GM21526 (cell line): Measurements from ENCODE around the gene AHRR.
A peak's percentile ranks its signal among the peaks of the same experiment; 100 is the strongest.

Source experiments
- ATAC-seq: cut with Tn5 transposase; IDR thresholded peaks from one replicate; pipeline ENCODE4 v1.9.1; 2021; ENCODE audit warnings: moderate library complexity; ENCODE audit not compliant: unreplicated experiment, low FRiP score

The AHRR gene

DNA sequence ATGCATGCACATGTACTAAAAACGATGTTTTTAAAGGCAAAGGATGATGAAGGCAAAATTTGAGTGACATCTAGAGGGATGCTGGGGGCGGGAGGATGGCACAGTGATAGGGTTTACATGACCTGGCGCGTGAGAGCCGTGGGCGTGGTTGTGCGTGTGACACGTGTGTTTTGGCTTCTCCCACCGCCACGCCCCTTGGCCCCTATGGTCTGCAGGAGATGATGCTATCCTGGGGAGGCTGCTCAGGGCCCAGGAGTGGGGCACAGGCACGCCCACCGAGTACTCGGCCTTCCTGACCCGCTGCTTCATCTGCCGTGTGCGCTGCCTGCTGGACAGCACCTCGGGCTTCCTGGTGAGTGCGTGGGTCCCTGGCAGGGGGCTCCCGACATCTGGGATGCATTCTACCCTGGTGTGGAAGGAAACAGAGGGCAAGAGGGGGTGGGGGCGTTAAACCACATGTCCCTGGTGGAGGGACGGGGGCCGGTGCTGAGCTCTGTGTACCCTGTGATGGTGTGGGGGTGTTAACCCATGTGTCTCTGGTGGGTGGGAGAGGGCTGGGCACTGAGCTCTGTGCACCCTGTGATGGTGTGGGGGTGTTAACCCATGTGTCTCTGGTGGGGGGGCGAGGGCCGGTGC is 102.2 kb downstream of the AHRR start:
- no peak for ATAC-seq

DNA sequence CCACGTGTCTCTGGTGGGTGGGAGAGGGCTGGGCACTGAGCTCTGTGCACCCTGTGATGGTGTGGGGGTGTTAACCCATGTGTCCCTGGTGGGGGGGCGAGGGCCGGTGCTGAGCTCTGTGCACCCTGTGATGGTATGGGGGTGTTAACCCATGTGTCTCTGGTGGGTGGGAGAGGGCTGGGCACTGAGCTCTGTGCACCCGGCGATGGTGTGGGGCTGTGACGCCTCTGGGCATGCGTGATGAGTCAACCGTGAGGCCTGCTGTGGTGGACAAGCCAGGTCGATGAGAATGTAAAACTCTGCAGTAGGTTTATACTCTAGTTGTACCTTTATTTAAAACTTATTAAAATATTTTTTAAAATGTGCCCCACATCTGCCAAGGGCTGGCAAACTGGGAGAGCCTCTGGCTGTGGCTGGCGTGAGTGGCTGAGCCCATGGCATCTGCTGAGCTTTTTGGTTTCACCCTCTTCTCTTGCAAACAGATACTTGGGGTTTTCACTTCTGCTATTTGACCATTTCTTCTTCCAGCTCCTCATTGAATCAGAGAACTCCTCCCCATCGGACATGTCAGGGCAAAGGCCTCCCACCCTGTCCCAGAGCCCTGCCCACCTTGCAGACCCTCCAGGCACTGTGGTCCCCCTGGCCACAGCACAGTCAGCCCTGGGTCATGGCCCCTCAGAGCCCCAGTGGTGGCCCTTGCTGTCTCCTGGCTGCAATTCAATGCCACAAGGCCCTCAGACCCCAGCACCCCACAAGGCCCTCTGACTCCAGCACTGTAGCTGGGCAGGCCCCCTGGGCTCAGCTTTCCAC is 103.0 kb downstream of the AHRR start:
- ATAC-seq = peak; percentile 86

DNA sequence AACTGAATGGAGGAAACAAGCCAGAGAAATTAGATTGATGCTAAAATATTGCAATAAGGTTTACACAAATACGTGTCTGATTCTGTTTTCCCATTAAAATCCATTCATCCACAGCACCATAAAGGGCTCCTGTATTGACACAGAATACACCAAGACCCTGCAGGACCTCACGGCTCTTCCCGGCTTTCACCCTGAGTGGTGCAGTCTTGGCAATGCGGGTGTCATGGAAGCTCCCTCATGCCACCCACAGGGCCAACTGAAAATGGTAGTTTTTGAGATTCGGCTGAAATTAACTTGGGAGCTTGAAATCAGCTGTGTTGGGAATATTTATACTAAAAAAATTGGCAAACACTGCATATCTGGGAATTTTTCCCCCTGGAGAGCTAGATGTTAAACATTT is 104.2 kb downstream of the AHRR start:
- ATAC-seq = no peak

DNA sequence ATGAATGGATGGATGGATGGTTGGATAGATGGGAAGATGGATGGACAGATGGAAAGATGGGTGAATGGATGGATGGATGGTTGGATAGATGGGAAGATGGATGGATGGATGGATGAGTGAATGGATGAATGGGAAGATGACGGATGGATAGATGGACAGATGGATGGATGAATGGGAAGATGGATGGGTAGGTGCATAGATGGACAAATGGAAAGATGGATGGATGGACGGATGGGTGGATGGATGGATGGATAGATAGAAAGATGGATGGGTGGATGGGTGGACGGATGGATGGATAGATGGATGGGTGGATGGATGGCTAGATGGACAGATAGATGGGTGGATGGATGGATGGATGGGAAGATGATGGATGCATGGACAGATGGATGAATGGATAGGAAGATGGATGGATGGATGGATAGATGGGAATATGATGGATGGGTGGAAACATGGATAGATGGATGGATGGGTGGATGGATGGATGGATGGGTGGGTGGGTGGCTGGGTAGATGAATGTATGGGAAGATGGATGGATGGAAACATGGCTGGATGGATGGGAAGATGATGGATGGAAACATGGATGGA is 105.0 kb downstream of the AHRR start:
- no peak for ATAC-seq

DNA sequence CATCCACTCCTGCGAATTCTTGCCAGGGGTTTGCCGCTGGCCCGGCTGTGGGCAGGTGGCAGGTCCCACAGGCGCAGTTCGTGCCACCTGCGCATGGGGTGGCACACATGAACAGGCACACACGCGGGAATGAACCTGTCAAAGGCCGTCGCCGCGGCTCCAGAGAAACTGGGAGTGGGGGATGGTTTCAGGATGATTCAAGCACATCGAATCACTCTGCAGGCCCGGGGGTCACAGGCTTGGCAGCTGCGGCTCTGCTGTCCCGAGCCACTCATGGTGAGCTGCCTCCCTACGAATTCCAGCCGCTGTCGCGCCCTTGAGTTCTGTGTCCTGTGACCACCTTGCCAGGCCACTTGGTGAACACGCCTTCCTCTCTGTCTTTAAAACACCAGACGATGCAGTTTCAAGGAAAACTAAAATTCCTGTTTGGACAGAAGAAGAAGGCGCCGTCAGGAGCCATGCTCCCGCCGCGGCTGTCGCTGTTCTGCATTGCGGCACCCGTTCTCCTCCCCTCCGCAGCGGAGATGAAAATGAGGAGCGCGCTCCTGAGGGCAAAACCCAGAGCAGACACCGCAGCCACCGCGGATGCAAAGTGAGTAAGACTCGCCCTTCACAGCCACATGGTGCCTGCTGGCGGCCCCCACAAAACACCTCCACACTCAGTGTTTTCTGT is 106.0 kb downstream of the AHRR start:
- no peak for ATAC-seq

DNA sequence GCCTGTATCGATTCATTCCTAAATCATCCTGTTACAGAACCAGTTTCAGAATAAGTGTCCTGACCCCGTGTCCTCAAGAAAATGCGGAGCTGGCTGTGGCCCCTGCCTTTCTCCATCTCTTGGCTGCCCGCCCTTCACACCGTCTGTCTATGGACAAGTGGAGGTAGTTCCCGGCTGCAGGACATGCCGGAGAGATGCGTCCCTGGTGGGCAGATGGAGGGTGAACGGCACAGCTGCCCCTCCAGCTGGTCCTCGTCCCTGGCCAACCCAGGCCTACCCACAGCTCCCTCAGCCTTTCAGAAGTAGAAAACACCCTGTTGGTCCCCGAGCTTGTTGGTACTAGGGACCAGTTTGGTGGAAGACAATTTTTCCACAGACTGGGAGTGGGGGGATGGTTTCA is 106.7 kb downstream of the AHRR start:
- no peak for ATAC-seq

DNA sequence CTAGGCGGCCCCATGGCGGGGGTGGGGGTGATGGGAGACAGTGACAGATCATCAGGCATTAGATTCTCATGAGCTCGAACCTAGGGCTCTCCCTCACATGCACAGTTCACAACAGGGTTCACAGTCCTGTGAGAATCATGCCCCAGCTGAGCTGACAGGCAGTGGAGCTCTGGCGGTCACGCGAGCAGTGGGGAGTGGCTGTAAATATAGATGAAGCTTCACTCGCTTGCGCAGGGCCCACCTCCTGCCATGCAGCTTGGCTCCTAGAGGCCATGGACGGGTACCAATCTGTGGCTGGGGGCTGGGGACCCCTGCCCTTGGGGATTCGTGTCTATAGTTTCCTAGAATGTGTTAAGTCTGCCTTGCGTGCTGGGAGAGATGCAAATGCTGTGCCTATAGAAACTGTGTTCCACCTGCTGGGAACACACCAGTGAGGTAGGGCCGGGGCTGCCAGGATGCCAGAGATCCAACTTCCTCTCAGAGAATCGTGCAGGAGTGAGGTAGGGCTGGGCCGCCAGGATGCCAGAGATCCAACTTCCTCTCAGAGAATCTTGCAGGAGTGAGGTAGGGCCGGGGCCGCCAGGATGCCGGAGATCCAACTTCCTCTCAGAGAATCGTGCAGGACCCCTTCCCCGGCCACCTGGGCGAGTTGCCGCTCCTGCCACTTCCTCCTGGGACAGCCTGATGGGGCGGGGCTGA is 107.4 kb downstream of the AHRR start:
- ATAC-seq = no peak

DNA sequence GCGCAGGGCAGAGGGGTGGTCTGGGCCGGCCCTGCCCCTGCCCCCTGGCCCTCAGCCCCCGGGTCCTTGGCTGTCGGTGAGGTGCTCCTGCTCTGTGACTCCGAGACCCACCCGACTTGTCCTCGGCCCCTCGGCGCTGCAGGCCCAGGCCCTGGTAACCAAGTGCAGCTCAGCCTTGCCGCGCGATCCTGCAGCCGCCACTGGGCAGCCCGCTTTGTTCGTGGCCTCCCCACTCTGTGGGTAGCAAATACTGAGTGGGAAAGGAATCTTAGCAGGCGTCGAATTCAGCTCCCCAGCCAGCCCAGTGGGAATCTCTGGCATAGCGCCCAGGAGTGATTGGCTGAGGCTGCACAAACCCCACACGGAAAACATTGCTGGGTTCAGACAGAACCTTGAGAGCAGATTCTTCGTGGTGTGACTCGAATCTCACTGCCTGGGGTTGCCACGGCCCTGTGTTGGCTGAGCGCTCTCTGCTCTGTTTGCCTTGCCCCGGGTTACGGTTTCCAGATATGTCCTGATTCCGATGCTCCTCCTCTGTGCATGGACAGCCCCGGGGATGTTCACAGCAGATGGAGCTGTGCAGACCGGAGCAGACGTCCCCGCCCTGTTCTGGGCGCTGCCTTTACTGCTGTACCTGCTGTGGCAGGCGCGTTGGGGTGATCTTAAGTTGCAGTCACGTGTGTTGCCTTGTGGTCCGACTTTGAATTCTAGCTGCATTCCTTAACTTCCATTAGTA is 108.1 kb downstream of the AHRR start:
- no peak for ATAC-seq

DNA sequence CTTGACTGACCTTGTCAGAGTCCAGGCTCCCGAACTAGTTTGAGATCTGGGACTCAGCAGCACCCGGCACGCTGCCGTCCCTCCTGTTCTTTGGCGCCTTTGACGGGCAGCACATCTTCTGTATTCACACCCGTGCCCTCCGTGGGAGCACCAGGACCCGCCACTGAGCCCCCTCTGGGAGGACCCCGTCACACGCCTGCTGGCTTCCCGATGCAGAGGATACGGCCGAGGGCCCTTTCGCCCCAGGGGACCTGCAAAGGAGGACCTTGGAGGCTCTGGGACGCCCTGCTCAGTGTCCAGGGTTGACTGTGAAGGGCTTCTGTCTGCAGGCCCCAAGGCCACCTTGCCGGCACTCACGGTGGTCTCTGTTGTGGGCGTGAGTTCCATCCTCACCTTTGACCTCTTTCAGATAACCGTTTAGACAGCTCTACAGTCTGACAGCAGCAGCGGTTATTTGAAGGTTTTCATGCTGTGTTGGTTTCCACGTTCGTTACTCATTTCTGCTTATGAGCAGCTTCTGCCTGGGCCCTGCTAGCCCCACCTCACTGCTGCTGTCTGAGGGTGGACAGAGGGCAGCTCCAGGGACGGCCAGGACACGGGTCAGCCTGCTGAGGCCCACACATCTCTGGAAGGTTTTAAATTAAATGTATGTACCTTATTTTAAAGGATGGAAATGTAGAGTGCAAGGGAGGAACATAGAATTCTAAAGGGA is 108.9 kb downstream of the AHRR start:
- no peak for ATAC-seq

DNA sequence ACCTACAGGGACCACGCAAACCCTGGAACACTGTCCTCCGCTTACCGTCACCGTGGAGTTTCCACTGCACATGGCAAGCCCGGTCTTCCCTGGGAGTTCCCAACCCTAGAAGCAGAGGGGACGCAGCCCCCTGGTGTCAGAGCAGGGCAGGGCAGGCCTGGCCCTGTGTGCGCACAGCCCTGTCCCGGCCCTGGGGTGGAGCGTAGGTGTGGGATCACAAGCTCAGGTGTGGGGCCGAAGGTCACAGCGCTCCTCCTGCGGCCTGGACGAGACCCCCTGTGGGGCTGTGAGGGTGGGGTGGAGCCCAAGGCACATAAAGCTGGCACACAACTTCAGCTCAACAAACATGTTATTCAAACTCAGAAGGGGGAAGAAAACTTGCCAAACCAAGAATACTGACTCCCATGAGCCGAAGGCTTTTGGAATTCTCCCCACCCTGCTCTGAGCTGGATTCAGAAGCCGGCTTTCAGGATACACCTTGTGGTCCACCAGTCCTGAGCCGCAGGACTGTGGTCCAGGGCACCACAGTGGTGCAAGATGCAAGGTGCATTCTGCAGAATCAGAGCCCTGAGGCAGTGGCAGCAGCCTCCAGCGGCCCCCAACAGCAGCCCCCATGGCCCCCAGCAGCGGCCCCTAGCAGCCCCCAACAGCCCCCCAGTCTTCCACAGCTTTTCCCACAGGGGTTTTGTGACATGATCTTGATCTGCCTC is 109.6 kb downstream of the AHRR start:
- ATAC-seq = peak; percentile 68

DNA sequence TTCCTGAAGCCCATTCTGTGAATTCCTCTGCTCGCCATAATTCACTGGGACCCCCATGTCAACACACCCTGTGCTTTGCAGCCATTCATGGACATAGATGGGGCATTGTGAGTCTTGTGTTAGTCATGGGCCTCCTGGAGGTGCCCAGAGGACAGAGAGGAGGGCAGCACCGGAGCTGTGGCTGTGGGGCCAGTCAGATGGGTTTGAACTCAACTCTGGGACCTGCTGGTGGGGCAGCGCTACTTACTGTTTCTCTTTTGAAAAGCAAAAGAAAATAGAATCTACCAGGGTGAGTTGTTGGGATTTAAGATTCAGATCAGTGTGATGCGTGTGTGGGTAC is 110.2 kb downstream of the AHRR start:
- ATAC-seq = no peak

DNA sequence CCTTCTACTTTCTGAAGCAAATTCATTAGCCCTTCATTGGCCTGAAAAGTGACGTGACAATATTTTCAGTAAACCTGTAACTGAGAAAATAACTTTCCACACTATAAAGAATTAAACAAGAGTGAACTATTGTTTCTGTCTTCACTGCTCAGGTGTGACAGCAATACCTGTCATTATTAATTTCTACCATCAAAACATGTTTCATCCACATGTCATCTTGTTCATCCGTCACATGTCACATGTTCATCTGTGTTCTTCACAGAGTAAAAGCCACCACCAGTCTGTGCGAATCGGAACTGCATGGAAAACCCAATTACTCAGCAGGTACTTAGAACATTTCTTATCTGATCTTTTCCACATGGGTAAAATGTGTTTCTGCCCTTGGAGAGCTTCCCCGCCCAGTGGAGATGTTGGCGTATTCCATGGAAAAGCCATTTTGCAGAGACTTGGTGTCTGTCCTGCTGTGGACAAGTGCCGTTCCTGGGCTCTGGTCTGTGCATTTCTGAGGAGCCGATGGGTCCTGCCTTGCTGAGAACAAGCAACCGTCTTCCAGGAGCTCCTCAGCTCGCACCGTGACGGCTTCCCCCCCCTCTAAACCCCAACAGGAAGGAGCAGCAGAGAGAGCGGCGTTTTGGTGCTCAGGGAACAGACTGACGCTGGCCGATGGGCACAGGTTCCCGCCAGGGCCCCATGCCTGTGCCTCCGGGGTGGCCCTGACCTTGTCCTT is 110.8 kb downstream of the AHRR start:
- no peak for ATAC-seq

DNA sequence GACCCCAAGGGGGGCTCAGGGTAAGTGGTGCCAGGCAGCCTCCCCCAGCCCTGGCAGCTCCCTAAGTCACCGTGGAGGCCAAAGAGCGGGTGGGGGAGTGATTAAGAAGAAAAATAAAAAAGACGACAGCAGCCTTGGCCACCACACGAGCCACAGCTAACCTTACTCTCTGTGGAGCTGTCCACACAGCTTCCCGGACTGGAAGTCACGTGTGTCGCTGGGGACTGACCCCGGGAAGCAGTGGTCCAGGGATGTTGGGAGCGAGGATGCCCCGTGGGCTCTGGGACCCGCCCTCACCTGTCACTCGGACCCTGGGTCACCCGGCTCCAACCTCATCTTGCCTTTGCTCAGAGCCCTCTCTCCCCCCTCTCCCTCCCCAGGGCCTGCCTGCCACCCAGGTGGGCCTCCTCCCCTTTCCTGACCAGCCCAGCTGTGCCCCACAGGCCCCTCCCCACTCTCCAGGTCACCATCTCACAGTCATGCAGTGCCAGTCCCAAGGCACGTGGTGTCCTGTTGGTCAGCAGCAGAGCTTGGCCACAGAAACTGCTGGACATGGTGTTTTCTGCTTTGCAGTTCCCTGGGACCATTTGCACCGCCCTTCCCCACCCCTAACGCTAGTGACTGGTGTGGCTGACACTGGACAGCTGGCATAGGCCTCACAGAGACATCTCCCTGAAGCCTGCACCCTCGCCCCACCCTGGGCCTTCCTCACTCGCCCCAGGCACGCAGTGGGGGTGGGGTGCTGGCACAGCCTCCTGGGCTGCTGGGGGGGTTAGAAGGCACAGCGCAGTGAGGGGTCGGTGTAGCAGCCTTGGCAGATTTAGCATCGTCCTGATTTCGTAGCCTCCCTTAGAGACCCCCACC is 111.6 kb downstream of the AHRR start:
- no peak for ATAC-seq

DNA sequence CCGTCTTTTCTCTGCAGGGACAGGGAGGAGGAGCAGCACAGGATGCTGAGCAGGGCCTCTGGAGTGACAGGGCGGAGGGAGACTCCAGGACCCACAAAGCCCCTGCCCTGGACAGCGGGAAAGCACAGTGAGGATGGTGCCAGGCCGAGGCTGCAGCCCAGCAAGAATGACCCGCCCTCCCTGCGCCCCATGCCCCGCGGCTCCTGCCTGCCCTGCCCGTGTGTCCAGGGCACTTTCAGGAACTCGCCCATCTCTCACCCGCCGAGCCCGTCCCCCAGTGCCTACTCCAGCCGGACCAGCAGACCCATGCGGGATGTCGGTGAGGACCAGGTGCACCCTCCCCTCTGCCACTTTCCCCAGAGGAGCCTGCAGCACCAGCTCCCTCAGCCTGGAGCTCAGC is 112.3 kb downstream of the AHRR start:
- ATAC-seq = no peak

DNA sequence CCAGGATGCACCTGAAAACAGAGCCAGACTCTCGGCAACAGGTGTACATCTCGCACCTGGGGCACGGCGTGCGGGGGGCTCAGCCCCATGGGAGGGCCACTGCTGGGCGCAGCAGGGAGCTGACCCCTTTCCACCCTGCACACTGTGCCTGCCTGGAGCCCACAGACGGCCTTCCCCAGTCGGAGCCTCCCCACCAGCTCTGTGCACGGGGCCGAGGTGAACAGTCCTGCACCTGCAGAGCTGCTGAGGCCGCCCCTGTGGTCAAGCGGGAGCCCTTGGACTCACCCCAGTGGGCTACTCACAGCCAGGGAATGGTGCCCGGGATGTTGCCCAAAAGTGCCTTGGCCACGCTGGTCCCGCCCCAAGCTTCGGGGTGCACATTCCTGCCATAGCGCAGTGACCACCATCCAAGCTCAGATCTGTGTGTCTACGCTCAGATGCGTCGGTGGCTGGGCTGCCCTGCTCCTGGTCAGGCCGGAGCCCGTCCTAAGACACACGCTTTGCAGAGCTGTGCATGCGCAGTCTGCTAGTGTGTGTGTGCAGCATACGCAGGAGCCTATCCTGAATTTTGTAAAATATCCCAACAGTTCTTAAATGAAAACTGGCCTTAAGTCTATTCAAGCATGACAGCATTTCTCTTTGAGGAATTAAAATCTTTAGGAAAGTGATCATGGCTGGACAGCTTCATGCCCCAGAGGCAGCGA is 113.1 kb downstream of the AHRR start:
- no peak for ATAC-seq

DNA sequence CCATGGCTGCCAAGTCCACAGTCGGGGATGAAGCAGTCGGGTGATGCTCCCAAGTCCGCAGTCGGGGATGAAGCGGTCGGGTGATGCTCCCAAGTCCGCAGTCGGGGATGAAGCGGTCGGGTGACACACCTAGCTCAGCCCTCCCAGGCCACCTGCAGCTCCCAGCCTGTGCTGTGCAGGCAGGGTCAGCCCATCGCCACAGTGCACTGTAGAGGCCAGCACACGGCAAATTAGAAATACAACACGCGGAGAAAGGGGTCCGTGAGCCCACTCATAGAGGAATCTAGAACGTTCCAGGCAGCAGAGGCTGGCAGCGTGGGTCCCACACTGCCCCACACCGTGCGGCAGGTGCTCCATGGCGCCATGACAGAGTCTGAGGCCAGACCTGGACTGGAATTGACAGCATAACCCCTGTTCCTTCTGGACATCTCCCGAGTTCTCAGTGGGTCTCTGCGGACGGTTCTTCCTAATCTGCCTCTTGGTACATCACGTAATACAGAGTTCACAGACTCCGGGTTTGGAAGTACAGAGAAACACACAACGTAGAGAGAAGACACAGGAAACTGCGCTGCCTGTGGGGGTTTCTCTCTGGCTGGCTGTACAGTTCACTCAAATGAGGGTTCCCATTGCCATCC is 113.8 kb downstream of the AHRR start:
- no peak for ATAC-seq
